GM18505 (cell line): ENCODE results near the gene TANGO6.
"Not testable (repeated sequence)": the region's sequence is repeated elsewhere in the genome, so short reads cannot be mapped to it uniquely, and the experiment has no call there.

Experiments
- ATAC-seq: cut with Tn5 transposase; IDR thresholded peaks from one replicate; pipeline ENCODE4 v1.9.1; 2021; ENCODE audit not compliant: unreplicated experiment
- POLR2A ChIP-seq: IDR thresholded peaks from 4 replicates; pipeline ENCODE4 v1.6.1; 2011; ENCODE audit warnings: borderline replicate concordance; ENCODE audit not compliant: insufficient read depth, insufficient read length; ENCODE audit errors: extremely low read depth

The TANGO6 gene

GRCh38 chr16:69033151-69033949 is 190.0 kb downstream of the TANGO6 start:
- no peak for TF ChIP-seq POLR2A
- no peak for ATAC-seq

GRCh38 chr16:69035375-69035774 is 192.0 kb downstream of the TANGO6 start:
- ATAC-seq, result no peak
- no peak for TF ChIP-seq POLR2A

- no peak for ATAC-seq
- no peak for TF ChIP-seq POLR2A
Measured at GRCh38 chr16:69036399-69037091, 193.2 kb downstream of the TANGO6 start.

GRCh38 chr16:69037373-69038160 is 194.2 kb downstream of the TANGO6 start:
- ATAC-seq, result no peak
- no peak for TF ChIP-seq POLR2A

GRCh38 chr16:69039333-69039941 is 196.1 kb downstream of the TANGO6 start:
- no peak for TF ChIP-seq POLR2A
- ATAC-seq, result no peak

- no peak for TF ChIP-seq POLR2A
- ATAC-seq, result no peak
Measured at GRCh38 chr16:69040144-69040909, 197.0 kb downstream of the TANGO6 start.

GRCh38 chr16:69048328-69049120 is 205.2 kb downstream of the TANGO6 start:
- TF ChIP-seq POLR2A, result no peak
- no peak for ATAC-seq

GRCh38 chr16:69049146-69049545 is 205.8 kb downstream of the TANGO6 start:
- no peak for TF ChIP-seq POLR2A
- no peak for ATAC-seq

- ATAC-seq, result no peak
- TF ChIP-seq POLR2A, result no peak
Measured at GRCh38 chr16:69049603-69050375, 206.5 kb downstream of the TANGO6 start.

- not testable (repeated sequence) for ATAC-seq
Measured at GRCh38 chr16:69051517-69051830, 208.1 kb downstream of the TANGO6 start.

GRCh38 chr16:69055008-69055407 is 211.7 kb downstream of the TANGO6 start:
- no peak for TF ChIP-seq POLR2A
- no peak for ATAC-seq
